ENCODE measurements around the gene TMEM272. TPM values are rescaled to one million over a fixed set of nuclear protein-coding genes. Genes with fewer than 3 reads are reported as not detected.

The TMEM272 gene
- total RNA-seq, 2 experiments from 2014 or later: 1.5 to 1.6 TPM

DNA sequence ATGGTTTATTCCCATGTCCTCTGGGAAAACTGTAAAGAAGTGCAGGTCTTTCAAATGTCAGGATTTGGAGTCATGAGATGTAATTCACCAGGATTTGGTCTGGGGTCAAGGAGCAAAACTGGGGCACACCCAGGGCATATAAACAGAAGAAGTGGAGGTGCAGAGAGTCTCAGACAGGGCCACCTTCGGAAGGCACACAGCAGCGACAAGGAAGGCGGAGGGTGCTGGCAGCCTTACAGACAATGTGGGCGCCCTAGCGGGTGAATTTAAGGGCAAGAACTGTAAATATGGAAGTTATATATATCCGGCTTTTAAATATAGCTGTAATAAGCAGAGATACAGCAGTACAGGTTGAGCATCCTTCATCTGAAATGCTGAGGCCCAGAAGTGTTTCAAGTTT is 72.2 kb downstream of the TMEM272 start:
- Mint-ChIP-seq H3K4me1 (no peaks in the 10 kb centered on the region), H3K36me3 (peaks cover 2% of the 10 kb centered on the region), H3K27ac (no peak overlapping the region)

GRCh38 chr13:51772105-51772455 is 72.9 kb downstream of the TMEM272 start:
- no peak for DNase-seq
- Mint-ChIP-seq H3K4me1 (no peaks in the 10 kb centered on the region), H3K36me3 (peaks cover 2% of the 10 kb centered on the region), H3K4me3 (no peak overlapping the region), H3K9me3 (no peaks in the 10 kb centered on the region), H3K27ac (no peak overlapping the region), H3K27me3 (no peaks in the 10 kb centered on the region)

More for the DNA sequence above, 72.2 kb downstream of the TMEM272 start:
- no peak for DNase-seq
- H3K9me3 Mint-ChIP-seq: no peaks in the 10 kb centered on the region
- no peak overlapping the region for H3K4me3 Mint-ChIP-seq
- no peaks in the 10 kb centered on the region for H3K27me3 Mint-ChIP-seq

DNA sequence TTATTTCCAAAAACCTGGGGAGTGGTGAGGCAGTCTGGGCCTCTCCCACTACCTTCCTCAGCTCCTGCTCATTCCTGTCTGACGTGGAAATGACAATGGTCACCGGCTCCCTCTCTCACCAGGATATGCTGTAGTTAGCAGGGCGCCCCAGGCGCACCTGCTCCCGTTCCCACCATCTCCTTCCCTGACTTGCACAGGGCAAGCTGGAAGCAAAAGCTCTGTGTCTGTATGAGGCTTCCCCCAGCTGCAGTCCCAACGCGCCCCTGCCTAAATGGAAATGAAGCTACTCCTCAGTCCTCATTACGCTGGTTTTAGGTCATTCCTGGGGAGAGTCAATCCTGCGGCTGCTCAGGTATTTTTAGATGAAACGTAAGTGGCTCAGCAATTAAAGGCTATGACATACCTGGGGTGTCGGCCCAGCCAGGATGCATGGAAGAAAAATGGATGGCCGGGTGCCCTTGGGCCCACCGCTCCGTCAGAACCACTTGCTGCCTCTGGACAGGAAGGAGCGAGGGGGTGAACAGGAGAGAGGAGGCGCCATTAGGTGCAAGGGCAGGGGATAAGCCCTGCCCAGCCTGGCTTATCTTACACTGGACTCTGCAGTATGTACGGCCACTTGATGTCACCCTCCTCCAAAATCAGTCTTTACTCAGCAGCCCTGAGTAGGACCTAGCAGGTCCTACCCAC is 73.4 kb downstream of the TMEM272 start:
- H3K9me3 Mint-ChIP-seq: no peaks in the 10 kb centered on the region
- no peaks in the 10 kb centered on the region for H3K4me1 Mint-ChIP-seq
- peaks cover 5% of the 10 kb centered on the region for H3K36me3 Mint-ChIP-seq
- DNase-seq: no peak
- no peak overlapping the region for H3K4me3 Mint-ChIP-seq
- no peaks in the 10 kb centered on the region for H3K27me3 Mint-ChIP-seq
- H3K27ac Mint-ChIP-seq: no peak overlapping the region

DNA sequence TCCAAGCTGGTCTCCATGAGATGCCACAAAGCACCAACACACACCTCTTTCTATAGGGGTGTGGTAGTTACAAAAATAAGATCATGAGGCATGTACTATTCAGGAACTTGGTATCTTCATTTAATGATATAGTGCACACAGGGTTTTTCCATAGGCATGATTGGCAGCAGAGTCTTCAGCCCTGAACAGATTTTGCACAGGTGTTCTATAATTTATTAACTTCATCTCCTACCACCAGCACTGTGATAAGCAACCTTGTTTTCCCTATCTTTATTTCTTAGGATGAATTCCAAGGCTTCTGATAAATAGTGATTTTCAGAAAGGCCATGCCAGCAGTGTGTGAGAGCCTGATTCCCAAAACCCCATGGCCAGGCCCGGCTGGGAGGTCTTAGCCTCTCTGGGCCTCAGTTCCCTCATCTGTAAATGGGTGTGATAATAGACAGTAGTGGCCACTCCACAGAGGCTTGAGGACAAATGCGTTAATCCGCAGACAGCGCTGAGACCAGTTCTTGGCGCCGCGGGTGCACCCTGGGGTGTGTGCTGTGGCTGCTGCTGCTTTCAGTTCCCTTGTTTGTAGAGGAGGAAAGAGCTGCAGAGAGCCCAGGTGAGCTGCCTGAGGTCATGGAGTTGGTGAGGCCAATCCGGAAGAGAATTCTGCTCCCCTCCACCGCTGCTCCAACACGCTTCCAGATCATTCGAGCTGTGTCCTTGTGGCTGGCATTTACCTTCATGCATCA is 74.1 kb downstream of the TMEM272 start:
- Mint-ChIP-seq H3K27me3 (no peaks in the 10 kb centered on the region), H3K4me3 (no peak overlapping the region), H3K36me3 (peaks cover 5% of the 10 kb centered on the region), H3K9me3 (no peaks in the 10 kb centered on the region), H3K4me1 (peaks cover 5% of the 10 kb centered on the region), H3K27ac (no peak overlapping the region)
- DNase-seq: no peak

DNA sequence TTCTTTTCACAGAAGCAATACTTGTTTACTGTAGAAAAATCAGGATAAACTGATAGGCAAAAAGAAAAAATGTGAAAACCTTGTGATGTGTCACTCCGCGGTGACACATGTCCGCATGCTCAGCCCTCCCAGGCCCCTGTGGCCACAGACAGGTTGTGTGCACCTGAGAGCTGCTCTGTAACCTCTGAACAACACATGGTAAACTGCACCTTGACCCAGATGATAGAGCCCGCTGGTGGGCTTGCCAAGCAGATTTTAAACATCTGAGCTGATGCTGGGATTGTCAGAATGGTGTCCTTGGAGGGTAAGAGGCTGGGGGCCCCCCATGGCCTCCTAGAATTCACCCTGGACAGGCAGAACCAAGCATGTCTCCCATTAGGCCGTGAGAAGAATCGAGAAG is 74.8 kb downstream of the TMEM272 start:
- Mint-ChIP-seq H3K9me3 (no peaks in the 10 kb centered on the region), H3K27me3 (no peaks in the 10 kb centered on the region), H3K27ac (no peak overlapping the region), H3K36me3 (peaks cover 7% of the 10 kb centered on the region), H3K4me1 (peaks cover 12% of the 10 kb centered on the region), H3K4me3 (no peak overlapping the region)
- no peak for DNase-seq

DNA sequence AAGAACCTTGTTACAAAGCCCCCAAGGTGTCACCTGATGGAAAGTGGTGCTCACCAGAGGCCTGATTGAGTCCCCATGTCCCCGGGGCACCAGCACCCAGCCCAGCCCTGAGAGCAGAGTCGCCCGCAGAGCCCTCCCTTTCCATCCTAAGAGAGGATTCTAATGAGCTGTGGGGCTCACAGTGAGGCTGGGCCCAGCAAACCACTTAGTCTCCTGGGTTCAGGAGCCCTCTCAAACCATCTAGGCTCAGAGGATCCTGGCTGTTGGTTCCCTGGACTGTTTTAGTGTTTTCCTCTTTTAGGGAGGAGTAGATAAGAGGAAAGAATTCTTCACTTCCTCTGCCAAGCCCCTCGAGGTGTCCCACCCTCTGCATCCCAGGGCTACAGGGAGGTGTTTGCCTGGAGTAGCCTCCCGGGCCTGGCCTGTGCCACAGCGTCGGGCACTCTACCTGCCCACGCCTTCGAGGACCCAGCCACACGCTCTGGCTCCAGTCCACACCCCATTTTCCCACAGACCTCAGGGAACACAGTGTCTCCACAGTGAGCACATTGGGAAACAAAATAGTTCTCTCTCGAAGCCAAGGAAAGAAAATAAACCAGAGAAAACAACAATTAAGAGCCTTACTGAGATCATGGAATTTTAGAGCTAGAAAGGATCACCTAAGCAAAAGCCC is 75.4 kb downstream of the TMEM272 start:
- Mint-ChIP-seq H3K36me3 (peaks cover 7% of the 10 kb centered on the region), H3K9me3 (no peaks in the 10 kb centered on the region), H3K27me3 (no peaks in the 10 kb centered on the region), H3K27ac (no peak overlapping the region), H3K4me3 (no peak overlapping the region), H3K4me1 (peaks cover 17% of the 10 kb centered on the region)
- DNase-seq: no peak

- peaks cover 7% of the 10 kb centered on the region for H3K36me3 Mint-ChIP-seq
- H3K9me3 Mint-ChIP-seq: no peaks in the 10 kb centered on the region
- H3K4me3 Mint-ChIP-seq: no peak overlapping the region
- DNase-seq: no peak
- H3K27me3 Mint-ChIP-seq: no peaks in the 10 kb centered on the region
- no peak overlapping the region for H3K27ac Mint-ChIP-seq
- H3K4me1 Mint-ChIP-seq: peaks cover 23% of the 10 kb centered on the region
These were observed 76.0 kb downstream of the TMEM272 start for GRCh38 chr13:51768976-51769375.

DNA sequence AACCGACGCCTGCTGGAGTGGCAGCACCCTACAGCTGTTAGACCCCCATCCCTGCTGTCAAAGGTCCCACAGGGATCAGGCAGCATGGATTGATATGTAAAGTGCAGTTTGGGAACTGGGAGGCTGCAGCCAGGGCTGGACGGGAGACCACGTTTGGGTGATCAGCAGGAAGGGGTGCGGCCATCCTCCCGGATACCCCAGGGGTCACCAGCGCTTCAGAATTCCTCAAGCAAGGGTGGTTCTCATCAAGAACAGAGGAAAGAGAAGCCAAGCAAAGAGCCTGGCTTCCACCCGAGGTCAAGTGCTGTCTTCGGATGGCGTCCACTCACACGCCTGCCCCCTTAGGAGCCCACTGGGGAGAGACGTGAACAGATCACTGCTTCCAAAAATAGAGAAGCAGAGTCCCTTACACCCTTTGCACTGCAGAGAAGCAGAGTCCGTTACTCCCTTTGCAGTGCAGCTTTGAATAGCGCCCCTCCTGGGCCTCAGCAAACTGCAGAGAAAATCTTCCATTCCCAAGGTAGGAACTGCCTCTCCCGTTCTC is 76.5 kb downstream of the TMEM272 start:
- Mint-ChIP-seq H3K27me3 (no peaks in the 10 kb centered on the region), H3K9me3 (no peaks in the 10 kb centered on the region), H3K27ac (no peak overlapping the region), H3K4me1 (peaks cover 28% of the 10 kb centered on the region), H3K4me3 (no peak overlapping the region), H3K36me3 (peaks cover 7% of the 10 kb centered on the region)
- DNase-seq: no peak

DNA sequence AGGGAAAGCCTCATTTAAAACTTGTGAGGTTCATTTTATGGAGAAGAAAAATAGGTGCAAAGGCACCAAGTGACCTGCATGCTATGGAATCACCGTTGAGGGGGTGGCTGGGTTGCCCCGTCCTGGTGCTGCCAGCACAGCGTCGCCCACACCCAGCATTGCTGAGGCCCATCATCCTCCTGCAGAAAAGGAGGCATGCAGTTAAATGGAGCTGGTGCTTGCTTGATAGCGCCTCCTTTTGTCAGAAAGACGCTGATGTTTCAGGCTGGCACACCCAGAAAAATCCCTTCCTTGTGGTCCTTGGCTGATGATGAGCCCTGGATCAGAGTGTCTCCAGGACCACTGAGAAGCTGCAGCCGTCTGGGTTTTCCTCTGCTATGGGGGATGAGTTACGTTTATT is 77.9 kb downstream of the TMEM272 start:
- H3K9me3 Mint-ChIP-seq: no peaks in the 10 kb centered on the region
- peaks cover 37% of the 10 kb centered on the region for H3K4me1 Mint-ChIP-seq
- H3K27me3 Mint-ChIP-seq: no peaks in the 10 kb centered on the region

GRCh38 chr13:51765142-51765515 is 79.8 kb downstream of the TMEM272 start:
- H3K9me3 Mint-ChIP-seq: no peaks in the 10 kb centered on the region
- peaks cover 7% of the 10 kb centered on the region for H3K36me3 Mint-ChIP-seq
- H3K27me3 Mint-ChIP-seq: no peaks in the 10 kb centered on the region
- H3K27ac Mint-ChIP-seq: peak overlapping the region; percentile 99
- H3K4me1 Mint-ChIP-seq: peaks cover 37% of the 10 kb centered on the region
- peak overlapping the region; percentile 85 for H3K4me3 Mint-ChIP-seq
- DNase-seq: no peak

More for the DNA sequence above, 77.9 kb downstream of the TMEM272 start:
- no peak for DNase-seq
- no peak overlapping the region for H3K27ac Mint-ChIP-seq
- peaks cover 7% of the 10 kb centered on the region for H3K36me3 Mint-ChIP-seq
- H3K4me3 Mint-ChIP-seq: no peak overlapping the region

DNA sequence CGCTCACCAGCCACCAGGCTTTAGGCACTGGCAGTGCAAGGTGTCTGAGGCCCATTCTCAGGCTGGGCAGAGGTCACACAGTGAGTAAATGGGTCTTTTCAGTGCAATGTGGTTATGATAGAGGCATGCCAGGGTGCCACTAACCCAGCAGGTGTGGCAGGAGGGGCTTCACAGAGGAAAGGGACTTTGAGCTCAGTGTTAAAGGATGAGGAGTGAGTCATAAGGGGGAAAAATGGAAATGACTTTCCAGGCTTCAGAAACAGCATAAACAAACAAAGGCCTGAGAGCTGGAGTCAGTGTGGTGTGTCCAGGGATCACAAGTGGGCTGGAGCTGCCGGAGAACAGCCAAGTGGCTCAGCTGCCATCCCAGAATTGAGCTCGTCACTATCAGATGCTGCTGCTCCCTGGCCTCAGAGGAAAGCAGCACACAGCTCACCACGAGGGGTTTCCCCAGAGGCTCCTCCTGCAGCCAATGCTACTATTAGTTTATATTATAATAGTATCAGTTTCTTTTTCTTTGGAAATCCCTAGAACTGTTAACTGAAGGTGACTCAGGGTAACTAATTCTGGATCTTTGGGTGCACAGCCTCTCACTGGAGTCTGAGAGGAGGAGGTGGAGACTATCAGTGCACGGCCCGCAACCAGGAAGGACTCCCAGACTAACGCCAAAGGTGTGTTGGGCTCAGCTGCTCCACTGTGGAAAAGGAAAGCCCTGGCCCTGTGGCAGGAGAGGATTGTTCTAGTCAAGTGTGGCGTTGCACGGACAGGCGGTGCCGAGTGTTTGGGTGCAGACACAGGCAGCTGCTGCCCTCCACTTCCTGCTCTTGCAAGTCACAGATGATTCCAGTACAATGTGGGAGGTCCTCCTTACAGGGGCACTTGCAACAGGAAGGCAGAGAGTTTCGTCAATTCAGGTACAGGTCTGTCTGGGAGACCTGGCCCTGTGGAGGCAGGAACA is 80.5 kb downstream of the TMEM272 start:
- Mint-ChIP-seq H3K4me1 (peaks cover 37% of the 10 kb centered on the region), H3K9me3 (no peaks in the 10 kb centered on the region), H3K27me3 (no peaks in the 10 kb centered on the region), H3K4me3 (peak overlapping the region; percentile 85), H3K27ac (peak overlapping the region; percentile 99), H3K36me3 (peaks cover 7% of the 10 kb centered on the region)
- peak; percentile 79 for DNase-seq

GRCh38 chr13:51763486-51763885 is 81.5 kb downstream of the TMEM272 start:
- DNase-seq: no peak
- Mint-ChIP-seq H3K36me3 (peaks cover 7% of the 10 kb centered on the region), H3K9me3 (no peaks in the 10 kb centered on the region), H3K4me1 (peaks cover 37% of the 10 kb centered on the region), H3K27ac (peak overlapping the region; percentile 68), H3K27me3 (no peaks in the 10 kb centered on the region), H3K4me3 (no peak overlapping the region)
